Testis (tissue), 3 donors: Measurements from ENCODE around the gene PARP9. TPM values are rescaled to one million over a fixed set of nuclear protein-coding genes. Genes with fewer than 3 reads are reported as not detected.

Experiments
- DNase-seq: peaks from one replicate; pipeline ENCODE4 v3.0.0-alpha.2; 2019
- H3K27ac ChIP-seq, 2 donors: fragments of 200-600 bp; sonication (generic); one replicate each; pipeline ENCODE4 v1.5.1; 2019
- H3K27me3 ChIP-seq: fragments of 200-600 bp; sonication (generic); one replicate; pipeline ENCODE4 v1.5.1; 2019
- H3K36me3 ChIP-seq: fragments of 200-600 bp; sonication (generic); one replicate; pipeline ENCODE4 v1.5.1; 2017; ENCODE audit warnings: low read depth; ENCODE audit errors: missing control alignments
- H3K4me1 ChIP-seq: fragments of 200-600 bp; sonication (generic); one replicate; pipeline ENCODE4 v1.5.1; 2019
- H3K4me3 ChIP-seq, 2 donors: fragments of 200-600 bp; sonication (generic); one replicate each; pipeline ENCODE4 v1.5.1; 2017 to 2019
- H3K9me3 ChIP-seq: fragments of 200-600 bp; sonication (generic); one replicate; pipeline ENCODE4 v1.5.1; 2017
- CTCF ChIP-seq, 3 experiments: fragments of 450-650 bp in 2 of 3; fragments of 200-600 bp in 1 of 3; sonication (generic) in 1 of 3; IDR thresholded peaks; one replicate each; pipeline ENCODE4 v1.5.1; 2016 to 2019; ENCODE audit warnings: antibody characterized with exemption in 3 of 3, mild to moderate bottlenecking in 2 of 3, moderate library complexity in 1 of 3
- POLR2A ChIP-seq: fragments of 450-650 bp; IDR thresholded peaks from one replicate; pipeline ENCODE4 v1.6.1; 2017; ENCODE audit warnings: antibody characterized with exemption, mild to moderate bottlenecking, moderate library complexity
- WGBS, 2 donors: methylation state at CpG; one replicate each; pipeline ENCODE4 v1.1.5; 2018; 5-methylcytosine and 5-hydroxymethylcytosine counted together
- intact Hi-C: fragments of 100-400 bp; cut with DNase I; formaldehyde crosslinking; loops from one replicate; pipeline ENCODE4 v1.15.1; 2023; ENCODE audit warnings: low total_unique reads
- polyA plus RNA-seq: library from polyadenylated mRNA; stranded (reverse); fragments of 350-450 nt; fragmentation: Illumina TruSeq; extraction: RNeasy Lipid Tissue Mini Kit (QIAGEN cat#74804); gene quantifications from one replicate; pipeline ENCODE4 v1.2.3, GENCODE V29; 2014; ENCODE audit warnings: low read depth, low replicate concordance; ENCODE audit not compliant: insufficient read depth
- total RNA-seq, 2 donors: library from RNA; depleted of rRNA; stranded (reverse); fragments of >200 nt; gene quantifications; one replicate each; pipeline ENCODE4 v1.2.3, GENCODE V29; 2016

Gene PARP9
- total and polyA plus RNA-seq, 3 donors from 2014 or later: 12.8 to 14.7 (median 13.8) TPM

DNA sequence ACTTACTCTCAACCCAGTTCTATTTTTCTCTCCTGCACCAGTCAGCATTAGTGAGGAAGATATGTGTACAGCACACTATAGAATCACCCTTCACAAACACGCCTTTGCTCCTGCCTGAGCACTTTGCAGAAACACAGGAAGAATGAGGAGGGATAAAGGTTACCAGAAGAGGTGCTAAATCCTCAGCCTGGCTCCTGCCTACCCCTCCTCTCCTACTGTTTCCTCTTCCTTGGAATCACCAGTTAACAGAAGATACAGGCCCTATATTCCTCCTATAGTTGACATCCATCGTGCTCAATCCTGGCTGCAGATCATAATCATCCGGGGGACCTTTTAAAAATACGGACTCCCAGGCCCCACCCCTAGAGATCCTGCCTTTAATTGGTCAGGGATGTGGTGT, 42.2 kb upstream of the PARP9 start:
- Histone ChIP-seq H3K4me3 (no peak overlapping the region), H3K9me3 (no peaks in the 10 kb centered on the region), H3K27me3 (no peaks in the 10 kb centered on the region), H3K4me1 (no peaks in the 10 kb centered on the region), H3K27ac (no peak overlapping the region), H3K36me3 (no peaks in the 10 kb centered on the region)
- intact Hi-C loops: no loop called here
- TF ChIP-seq POLR2A: no peak
- TF ChIP-seq CTCF (IDR thresholded peaks at IDR 0.05): no peak
- no peak for DNase-seq
- 55 to 69% methylated on average over 4 of the region's 4 CpGs for WGBS, 2 donors

- no peak for DNase-seq
- 90 to 94% methylated on average over 2 of the region's 2 CpGs for WGBS, 2 donors
- H3K9me3 ChIP-seq: no peaks in the 10 kb centered on the region
- no peaks in the 10 kb centered on the region for H3K36me3 ChIP-seq
- TF ChIP-seq POLR2A (no peak), CTCF (IDR thresholded peaks at IDR 0.05) (no peak)
- no peaks in the 10 kb centered on the region for H3K27me3 ChIP-seq
- H3K27ac ChIP-seq: no peak overlapping the region
- no peaks in the 10 kb centered on the region for H3K4me1 ChIP-seq
- H3K4me3 ChIP-seq: no peak overlapping the region
- intact Hi-C loops: no loop called here
Observed at GRCh38 chr3:122603056-122603455, 39.0 kb upstream of the PARP9 start.

DNA sequence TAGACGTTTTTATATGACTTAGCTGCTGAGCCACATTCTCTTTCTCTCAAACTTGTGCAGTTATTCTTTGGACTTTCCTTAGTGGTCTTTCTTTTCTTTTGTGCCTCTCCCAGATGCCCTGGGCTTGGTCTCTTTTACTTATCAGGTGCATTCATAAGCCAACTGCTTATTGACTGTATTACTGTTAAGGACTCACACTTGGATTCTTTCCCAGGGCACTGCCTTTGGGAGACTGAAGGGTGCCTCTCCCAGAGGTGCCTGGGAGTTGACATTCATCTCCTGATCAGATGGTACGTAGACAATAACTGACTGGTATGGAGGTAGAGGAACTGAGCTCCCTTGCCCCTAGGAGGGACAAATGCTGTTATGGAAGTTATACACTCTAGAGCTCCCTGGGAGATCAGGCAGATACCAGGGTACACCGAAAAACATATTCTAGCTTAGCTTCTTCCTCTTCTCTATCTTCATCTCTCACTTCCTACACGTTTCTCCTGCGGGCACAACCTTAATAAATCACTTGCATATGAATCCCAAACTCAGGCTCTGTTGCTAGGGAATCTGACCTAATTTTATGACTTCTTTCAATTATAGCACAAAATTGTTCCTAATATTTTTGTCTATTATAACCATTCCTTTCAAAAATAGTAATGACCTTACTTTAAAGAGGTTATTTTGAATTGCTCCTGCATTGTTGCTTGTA, 38.1 kb upstream of the PARP9 start:
- Histone ChIP-seq H3K36me3 (no peaks in the 10 kb centered on the region), H3K9me3 (no peaks in the 10 kb centered on the region), H3K4me1 (no peaks in the 10 kb centered on the region), H3K27me3 (no peaks in the 10 kb centered on the region), H3K27ac (no peak overlapping the region), H3K4me3 (no peak overlapping the region)
- intact Hi-C loops: no loop called here
- WGBS, 2 donors: 66 to 69% methylated on average over 5 of the region's 5 CpGs
- no peak for DNase-seq
- TF ChIP-seq POLR2A: no peak
- no peak for TF ChIP-seq CTCF (IDR thresholded peaks at IDR 0.05)

- Histone ChIP-seq H3K4me3 (no peak overlapping the region), H3K9me3 (no peaks in the 10 kb centered on the region), H3K27me3 (no peaks in the 10 kb centered on the region), H3K36me3 (no peaks in the 10 kb centered on the region), H3K27ac (no peak overlapping the region), H3K4me1 (no peaks in the 10 kb centered on the region)
- no peak for DNase-seq
- intact Hi-C loops: no loop called here
- WGBS, 2 donors: 70 to 72% methylated on average over 4 of the region's 4 CpGs
- TF ChIP-seq CTCF (IDR thresholded peaks at IDR 0.05): no peak
- no peak for TF ChIP-seq POLR2A
Observed at GRCh38 chr3:122598556-122598955, 34.5 kb upstream of the PARP9 start.

DNA sequence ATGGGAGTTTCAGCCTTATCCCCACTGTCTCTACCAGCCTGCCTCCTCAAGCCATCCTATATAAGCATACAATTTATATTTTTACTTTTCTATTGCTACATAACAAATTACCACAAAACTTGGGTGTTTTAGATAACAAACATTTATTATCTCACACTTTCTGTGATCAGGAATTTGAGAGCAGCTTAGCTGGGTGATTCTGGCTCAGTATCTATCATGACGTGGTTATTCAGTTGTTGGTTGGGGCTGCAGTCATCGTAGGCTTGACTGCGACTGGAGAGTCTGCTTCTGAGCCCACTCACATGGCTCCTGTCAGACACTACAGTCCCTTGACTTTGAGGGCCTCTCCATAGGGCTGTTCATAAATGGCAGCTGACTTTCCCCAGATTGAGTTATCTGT, 34.1 kb upstream of the PARP9 start:
- no peak for DNase-seq
- 74 to 95% methylated on average over 3 of the region's 3 CpGs for WGBS, 2 donors
- no peaks in the 10 kb centered on the region for H3K36me3 ChIP-seq
- intact Hi-C loops: no loop called here
- no peak for TF ChIP-seq POLR2A
- no peak for TF ChIP-seq CTCF (IDR thresholded peaks at IDR 0.05)
- H3K4me3 ChIP-seq: no peak overlapping the region
- H3K27ac ChIP-seq: no peak overlapping the region
- no peaks in the 10 kb centered on the region for H3K4me1 ChIP-seq
- no peaks in the 10 kb centered on the region for H3K27me3 ChIP-seq
- H3K9me3 ChIP-seq: no peaks in the 10 kb centered on the region
